Nucleus accumbens (tissue), 56 donors: ENCODE data around the gene ADCK1.

Experiments used
- DNase-seq, 56 donors: peaks; one replicate each; lab custom pipeline; 2025; lab: John Stamatoyannopoulos, UW

ADCK1 gene

GRCh38 chr14:77924141-77924948 lies 124.4 kb downstream of the ADCK1 start:
- no peak for DNase-seq

- DNase-seq = no peak
These were observed 127.0 kb downstream of the ADCK1 start for GRCh38 chr14:77926942-77927341.

- no peak for DNase-seq
These were observed 131.5 kb downstream of the ADCK1 start for GRCh38 chr14:77931441-77931840.

- DNase-seq = no peak
These were observed 136.3 kb downstream of the ADCK1 start for GRCh38 chr14:77936138-77936639.

GRCh38 chr14:77947372-77947771 lies 147.5 kb downstream of the ADCK1 start:
- DNase-seq = no peak

- DNase-seq = no peak
These were observed 150.6 kb downstream of the ADCK1 start for GRCh38 chr14:77950371-77951063.

- DNase-seq = no peak
These were observed 156.0 kb downstream of the ADCK1 start for GRCh38 chr14:77955816-77956484.

- DNase-seq = peak in 1 of 56 donors; percentile 4
These were observed 159.8 kb downstream of the ADCK1 start for GRCh38 chr14:77959686-77960085.

- no peak for DNase-seq
These were observed 162.1 kb downstream of the ADCK1 start for GRCh38 chr14:77961847-77962580.

GRCh38 chr14:77962731-77963520 lies 163.0 kb downstream of the ADCK1 start:
- no peak for DNase-seq

- no peak for DNase-seq
These were observed 164.7 kb downstream of the ADCK1 start for GRCh38 chr14:77964586-77964985.

- DNase-seq = no peak
These were observed 165.1 kb downstream of the ADCK1 start for GRCh38 chr14:77965050-77965449.

GRCh38 chr14:77965919-77966435 lies 166.1 kb downstream of the ADCK1 start:
- peak in 13 of 56 donors; percentile 3 to 27 (median 13) for DNase-seq

- no peak for DNase-seq
These were observed 167.2 kb downstream of the ADCK1 start for GRCh38 chr14:77967110-77967509.

GRCh38 chr14:77970646-77971045 lies 170.7 kb downstream of the ADCK1 start:
- no peak for DNase-seq

- DNase-seq = no peak
These were observed 173.3 kb downstream of the ADCK1 start for GRCh38 chr14:77973246-77973645.

- DNase-seq = no peak
These were observed 176.7 kb downstream of the ADCK1 start for GRCh38 chr14:77976591-77976990.

- peak in 22 of 56 donors; percentile 6 to 75 (median 46) for DNase-seq
These were observed 179.3 kb downstream of the ADCK1 start for GRCh38 chr14:77979171-77979570.

GRCh38 chr14:77979666-77980351 lies 179.9 kb downstream of the ADCK1 start:
- DNase-seq = peak in 39 of 56 donors; percentile 5 to 80 (median 44)
